Tibial artery (tissue), 4 donors: Measurements from ENCODE around the gene MTHFD2.

ENCODE experiments used
- DNase-seq, 2 donors: peaks; one replicate each; pipeline ENCODE4 v3.0.0-alpha.2; 2019
- H3K27ac ChIP-seq, 2 donors: fragments of 200-600 bp; sonication (generic) in 1 of 2; 1 replicate in 1 of 2; 2 replicates in 1 of 2; pipeline ENCODE4 v1.5.1; 2018 to 2019; ENCODE audit warnings: mild to moderate bottlenecking in 1 of 2
- H3K27me3 ChIP-seq, 2 donors: fragments of 200-600 bp; sonication (generic) in 1 of 2; one replicate each; pipeline versions ENCODE4 v1.5.1 to v1.6.0; 2016 to 2019
- H3K36me3 ChIP-seq, 3 donors: fragments of 200-600 bp; sonication (generic) in 2 of 3; one replicate each; pipeline ENCODE4 v1.5.1; 2016 to 2019; ENCODE audit warnings: mild to moderate bottlenecking in 2 of 3
- H3K4me1 ChIP-seq, 4 donors: fragments of 200-600 bp; sonication (generic) in 2 of 4; 1 replicate in 3 of 4; 2 replicates in 1 of 4; pipeline ENCODE4 v1.5.1; 2016 to 2019
- H3K4me3 ChIP-seq, 2 donors: fragments of 200-600 bp; sonication (generic) in 1 of 2; 1 replicate in 1 of 2; 2 replicates in 1 of 2; pipeline ENCODE4 v1.5.1; 2018 to 2019; ENCODE audit warnings: mild to moderate bottlenecking in 2 of 2
- H3K9me3 ChIP-seq, 3 donors: fragments of 200-600 bp; sonication (generic) in 1 of 3; one replicate each; pipeline ENCODE4 v1.5.1; 2016 to 2019
- CTCF ChIP-seq, 2 experiments: fragments of 200-600 bp in 1 of 2; fragments of 450-650 bp in 1 of 2; IDR thresholded peaks; one replicate each; pipeline ENCODE4 v1.5.1; 2017 to 2019; ENCODE audit warnings: antibody characterized with exemption in 2 of 2, mild to moderate bottlenecking in 1 of 2, moderate library complexity in 1 of 2
- intact Hi-C: fragments of 100-400 bp; cut with DNase I; formaldehyde crosslinking; loops from one replicate; pipeline ENCODE4 v1.15.0; 2023; ENCODE audit warnings: low total_unique reads

The MTHFD2 gene

GRCh38 chr2:74162951-74163350 is 35.5 kb upstream of the MTHFD2 start:
- intact Hi-C loops: no loop called here
- Histone ChIP-seq H3K9me3 (no peaks in the 10 kb centered on the region), H3K4me3 (no peak overlapping the region), H3K27me3 (no peaks in the 10 kb centered on the region), H3K36me3 (peaks cover 73 to 96% (median 81%) of the 10 kb centered on the region in 3 donors), H3K27ac (no peak overlapping the region), H3K4me1 (no peaks in the 10 kb centered on the region)
- no peak for DNase-seq
- TF ChIP-seq CTCF (IDR thresholded peaks at IDR 0.05): no peak

GRCh38 chr2:74164761-74165160 is 33.7 kb upstream of the MTHFD2 start:
- DNase-seq: no peak
- intact Hi-C loops: no loop called here
- H3K9me3 ChIP-seq: no peaks in the 10 kb centered on the region
- H3K27me3 ChIP-seq: no peaks in the 10 kb centered on the region
- no peaks in the 10 kb centered on the region for H3K4me1 ChIP-seq
- peaks cover 79 to 95% (median 84%) of the 10 kb centered on the region in 3 donors for H3K36me3 ChIP-seq
- no peak overlapping the region for H3K27ac ChIP-seq
- no peak for TF ChIP-seq CTCF (IDR thresholded peaks at IDR 0.05)
- no peak overlapping the region for H3K4me3 ChIP-seq

- Histone ChIP-seq H3K4me1 (peaks cover 0 to 12% (median 1%) of the 10 kb centered on the region in 4 donors), H3K9me3 (no peaks in the 10 kb centered on the region), H3K4me3 (no peak overlapping the region), H3K27me3 (no peaks in the 10 kb centered on the region), H3K36me3 (peaks cover 70 to 81% (median 78%) of the 10 kb centered on the region in 3 donors), H3K27ac (no peak overlapping the region)
- DNase-seq: no peak
- no peak for TF ChIP-seq CTCF (IDR thresholded peaks at IDR 0.05)
- intact Hi-C loops: no loop called here
These were observed 29.7 kb upstream of the MTHFD2 start for GRCh38 chr2:74168739-74169138.

GRCh38 chr2:74174909-74175308 is 23.5 kb upstream of the MTHFD2 start:
- Histone ChIP-seq H3K36me3 (peaks cover 10 to 22% (median 21%) of the 10 kb centered on the region in 3 donors), H3K4me3 (no peak overlapping the region), H3K9me3 (no peaks in the 10 kb centered on the region), H3K27me3 (no peaks in the 10 kb centered on the region), H3K4me1 (peaks cover 0 to 59% (median 23%) of the 10 kb centered on the region in 4 donors), H3K27ac (no peak overlapping the region)
- no peak for DNase-seq
- no peak for TF ChIP-seq CTCF (IDR thresholded peaks at IDR 0.05)
- intact Hi-C loops: no loop called here

- peak overlapping the region; percentile 92 to 94 for H3K27ac ChIP-seq
- H3K9me3 ChIP-seq: no peaks in the 10 kb centered on the region
- H3K4me3 ChIP-seq: peak overlapping the region; percentile 81 to 84
- H3K36me3 ChIP-seq: no peaks in the 10 kb centered on the region
- H3K27me3 ChIP-seq: no peaks in the 10 kb centered on the region
- DNase-seq: no peak
- TF ChIP-seq CTCF (IDR thresholded peaks at IDR 0.05): no peak
- peaks cover 0 to 51% (median 22%) of the 10 kb centered on the region in 4 donors for H3K4me1 ChIP-seq
- intact Hi-C loops: no loop called here
These were observed 20.7 kb upstream of the MTHFD2 start for GRCh38 chr2:74177696-74178095.
